Fibroblast of mammary gland (primary cell): ENCODE data around the gene LAMP5.

Experiments
- DNase-seq: peaks from one replicate; pipeline ENCODE4 v3.0.0-alpha.2; 2010; ENCODE audit warnings: low read depth
- H3K4me3 ChIP-seq: 2 replicates; pipeline ENCODE4 v1.5.1; 2011; ENCODE audit warnings: low read depth, mild to moderate bottlenecking, low read length, moderate library complexity; ENCODE audit not compliant: control insufficient read depth
- CTCF ChIP-seq: conservative IDR thresholded peaks from 2 replicates; pipeline ENCODE4 v1.5.1; 2011; ENCODE audit warnings: low read depth, low read length, inconsistent platforms; ENCODE audit not compliant: control insufficient read depth, insufficient read depth

Gene LAMP5

GRCh38 chr20:9520086-9520485 is 5.7 kb downstream of the LAMP5 start:
- H3K4me3 ChIP-seq, result no peak overlapping the region
- DNase-seq, result no peak
- TF ChIP-seq CTCF, result no peak

GRCh38 chr20:9523636-9524035 is 9.2 kb downstream of the LAMP5 start:
- H3K4me3 ChIP-seq, result no peak overlapping the region
- TF ChIP-seq CTCF, result no peak
- no peak for DNase-seq

DNA sequence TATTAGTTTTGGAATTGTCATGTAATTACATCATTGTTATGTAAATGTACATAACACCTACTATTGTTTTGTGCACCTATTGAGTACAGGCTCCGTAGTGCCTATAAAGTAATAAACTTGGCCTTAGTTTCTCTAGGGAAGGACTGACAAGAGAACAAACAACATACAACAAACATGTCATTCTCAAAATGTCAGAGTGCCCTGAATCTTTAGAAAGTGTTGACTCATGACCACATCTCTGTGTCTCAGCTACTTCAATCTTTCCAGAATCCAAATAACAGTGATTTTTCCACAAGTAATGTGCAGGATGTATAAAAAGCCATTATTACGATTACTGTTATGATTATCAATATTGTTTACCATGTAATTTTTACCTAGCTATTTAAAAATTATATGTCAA is 17.2 kb downstream of the LAMP5 start:
- no peak for TF ChIP-seq CTCF
- no peak overlapping the region for H3K4me3 ChIP-seq
- no peak for DNase-seq

GRCh38 chr20:9532069-9532838 is 17.9 kb downstream of the LAMP5 start:
- no peak for DNase-seq
- no peak for TF ChIP-seq CTCF
- no peak overlapping the region for H3K4me3 ChIP-seq

- TF ChIP-seq CTCF, result no peak
- H3K4me3 ChIP-seq, result no peak overlapping the region
- DNase-seq, result no peak
Observed at GRCh38 chr20:9534025-9534424, 19.6 kb downstream of the LAMP5 start.

DNA sequence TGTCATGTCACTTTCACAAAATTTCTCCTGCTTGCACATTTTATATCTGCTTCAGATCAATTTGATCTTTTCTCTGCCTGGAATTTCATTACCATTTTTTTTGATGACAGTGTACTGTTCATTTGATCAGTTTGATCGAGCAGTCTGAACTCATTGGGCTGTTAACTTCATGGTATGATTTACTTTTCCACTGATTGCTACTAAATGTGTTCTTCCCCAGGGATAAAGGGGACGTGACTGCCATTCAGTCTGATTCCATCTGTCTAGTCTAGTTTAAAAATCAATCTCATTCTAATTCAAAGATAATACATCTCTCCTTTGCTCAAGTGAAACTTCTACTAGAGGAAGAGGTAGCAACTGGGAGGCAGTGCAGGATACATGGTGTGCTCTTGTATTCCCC is 21.1 kb downstream of the LAMP5 start:
- TF ChIP-seq CTCF, result no peak
- DNase-seq, result no peak
- no peak overlapping the region for H3K4me3 ChIP-seq
